GM18873 (cell line): ENCODE measurements around the gene GORAB.

ENCODE experiments used
- ATAC-seq: cut with Tn5 transposase; IDR thresholded peaks from one replicate; pipeline ENCODE4 v1.9.1; 2021; ENCODE audit warnings: mild to moderate bottlenecking, moderate library complexity, moderate number of reproducible peaks; ENCODE audit not compliant: unreplicated experiment, low FRiP score

The GORAB gene

GRCh38 chr1:170587253-170587593 lies 55.3 kb downstream of the GORAB start:
- ATAC-seq: no peak

- no peak for ATAC-seq
These were observed 59.1 kb downstream of the GORAB start for GRCh38 chr1:170590921-170591705.

- ATAC-seq: no peak
These were observed 60.7 kb downstream of the GORAB start for GRCh38 chr1:170592591-170593111.

GRCh38 chr1:170593173-170594011 lies 61.4 kb downstream of the GORAB start:
- ATAC-seq: no peak

- no peak for ATAC-seq
These were observed 62.2 kb downstream of the GORAB start for GRCh38 chr1:170594066-170594626.

- ATAC-seq: no peak
These were observed 64.7 kb downstream of the GORAB start for GRCh38 chr1:170596701-170597100.

- no peak for ATAC-seq
These were observed 66.7 kb downstream of the GORAB start for GRCh38 chr1:170598618-170599017.

- no peak for ATAC-seq
These were observed 67.1 kb downstream of the GORAB start for GRCh38 chr1:170599033-170599432.

GRCh38 chr1:170601866-170602265 lies 69.9 kb downstream of the GORAB start:
- ATAC-seq: no peak
